Thymus (tissue), 11 donors: ENCODE measurements around the gene PDE6A. TPM values are rescaled to one million over a fixed set of nuclear protein-coding genes. Genes with fewer than 3 reads are reported as not detected.
A peak's percentile ranks its signal among the peaks of the same experiment; 100 is the strongest.

Source experiments
- DNase-seq, 9 donors: peaks; one replicate each; pipeline ENCODE4 v3.0.0-alpha.2; 2013; ENCODE audit warnings: low spot score in 9 of 9, low read depth in 6 of 9, missing footprints in 1 of 9
- H3K27ac ChIP-seq, 2 donors: one replicate each; pipeline ENCODE4 v1.5.1; 2013; ENCODE audit warnings: control low read depth in 1 of 2, low read depth in 1 of 2, low read length in 1 of 2, mild to moderate bottlenecking in 1 of 2, moderate library complexity in 1 of 2
- H3K27me3 ChIP-seq, 2 donors: one replicate each; pipeline ENCODE4 v1.5.1; 2013; ENCODE audit warnings: low read length in 1 of 2; ENCODE audit not compliant: control insufficient read depth in 2 of 2, insufficient read depth in 1 of 2
- H3K36me3 ChIP-seq, 2 donors: one replicate each; pipeline ENCODE4 v1.5.1; 2013; ENCODE audit warnings: low read length in 1 of 2, mild to moderate bottlenecking in 1 of 2, moderate library complexity in 1 of 2; ENCODE audit not compliant: control insufficient read depth in 2 of 2, insufficient read depth in 2 of 2
- H3K4me1 ChIP-seq, 2 donors: one replicate each; pipeline ENCODE4 v1.5.1; 2013; ENCODE audit warnings: low read length in 2 of 2; ENCODE audit not compliant: control insufficient read depth in 2 of 2, insufficient read depth in 2 of 2
- H3K4me3 ChIP-seq, 2 donors: one replicate each; pipeline ENCODE4 v1.5.1; 2013; ENCODE audit warnings: low read length in 2 of 2, control low read depth in 1 of 2, mild to moderate bottlenecking in 1 of 2
- H3K9me3 ChIP-seq, 2 donors: one replicate each; pipeline ENCODE4 v1.5.1; 2013; ENCODE audit warnings: low read length in 1 of 2, mild to moderate bottlenecking in 1 of 2; ENCODE audit not compliant: control insufficient read depth in 2 of 2, insufficient read depth in 1 of 2
- WGBS: extraction: QIAGEN DNeasy Blood & Tissue Kit; methylation state at CpG from one replicate; pipeline ENCODE4 v1.1.7; 2013; 5-methylcytosine and 5-hydroxymethylcytosine counted together
- polyA plus RNA-seq: library from polyadenylated mRNA; stranded (reverse); fragments of 200-250 nt; gene quantifications from one replicate; pipeline ENCODE4 v1.2.3, GENCODE V29; 2013
- total RNA-seq: library from RNA; stranded (reverse); fragments of 120-200 nt; gene quantifications from one replicate; pipeline ENCODE4 v1.2.4, GENCODE V29; 2013
- donor health status: healthy.

PDE6A gene
- total and polyA plus RNA-seq, 2 donors = under 0.01 to 0.16 TPM

DNA sequence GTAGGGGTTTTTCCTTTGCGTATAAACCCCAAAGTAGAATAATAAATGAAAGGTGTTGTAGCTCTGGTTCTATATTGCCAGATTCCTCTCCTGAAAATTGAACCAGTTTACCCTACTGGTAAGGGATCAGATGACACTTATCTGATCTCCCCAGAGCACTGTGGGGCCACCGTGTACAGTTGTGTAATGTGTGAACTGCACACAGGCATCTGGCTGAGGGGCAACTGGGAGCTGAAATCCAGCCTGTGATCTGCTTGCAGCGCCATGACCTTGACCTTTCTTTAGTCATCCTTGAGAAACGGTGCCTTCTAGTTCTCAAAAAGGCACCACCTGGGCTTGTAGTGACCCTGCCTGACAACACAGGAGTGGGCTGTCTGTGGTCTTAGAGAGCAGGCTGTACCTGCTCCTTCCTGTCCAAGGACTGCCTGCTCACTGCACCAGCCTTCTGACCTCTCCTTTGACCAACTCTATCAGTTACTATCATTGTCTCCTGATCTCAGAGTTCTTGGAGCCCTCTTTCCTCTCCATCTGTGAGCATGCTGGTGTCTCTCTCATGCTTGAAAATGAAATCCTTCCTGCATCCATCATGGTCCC is 40.2 kb downstream of the PDE6A start:
- Histone ChIP-seq H3K9me3 (no peaks in the 10 kb centered on the region), H3K27me3 (no peaks in the 10 kb centered on the region), H3K36me3 (no peaks in the 10 kb centered on the region), H3K4me3 (no peak overlapping the region), H3K27ac (no peak overlapping the region), H3K4me1 (no peaks in the 10 kb centered on the region)
- WGBS = 94% methylated on average over 4 of the region's 4 CpGs
- no peak for DNase-seq

DNA sequence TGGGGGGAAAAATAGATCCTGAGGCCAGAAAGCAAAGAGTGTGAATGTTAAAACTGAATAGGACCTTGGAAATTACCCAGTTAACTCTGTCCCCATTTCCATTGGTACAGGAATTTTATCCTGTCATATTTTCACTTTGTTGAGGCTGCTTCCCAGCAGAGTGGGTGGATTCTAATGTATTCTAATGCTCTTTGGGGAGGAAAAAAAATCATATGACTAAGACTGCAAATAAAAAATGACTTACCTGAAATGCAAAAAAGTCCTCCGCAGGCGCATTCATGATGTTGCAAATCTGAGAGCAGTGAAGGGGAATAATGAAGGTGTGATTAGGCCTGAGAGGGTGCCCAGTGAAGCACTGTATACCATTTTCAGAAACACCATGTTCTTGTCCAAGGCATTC is 41.2 kb downstream of the PDE6A start:
- DNase-seq = no peak
- H3K4me1 ChIP-seq = no peaks in the 10 kb centered on the region
- H3K4me3 ChIP-seq = no peak overlapping the region
- WGBS = 97% methylated on average over 2 of the region's 2 CpGs
- no peak overlapping the region for H3K27ac ChIP-seq
- no peaks in the 10 kb centered on the region for H3K9me3 ChIP-seq
- H3K27me3 ChIP-seq = no peaks in the 10 kb centered on the region
- no peaks in the 10 kb centered on the region for H3K36me3 ChIP-seq

DNA sequence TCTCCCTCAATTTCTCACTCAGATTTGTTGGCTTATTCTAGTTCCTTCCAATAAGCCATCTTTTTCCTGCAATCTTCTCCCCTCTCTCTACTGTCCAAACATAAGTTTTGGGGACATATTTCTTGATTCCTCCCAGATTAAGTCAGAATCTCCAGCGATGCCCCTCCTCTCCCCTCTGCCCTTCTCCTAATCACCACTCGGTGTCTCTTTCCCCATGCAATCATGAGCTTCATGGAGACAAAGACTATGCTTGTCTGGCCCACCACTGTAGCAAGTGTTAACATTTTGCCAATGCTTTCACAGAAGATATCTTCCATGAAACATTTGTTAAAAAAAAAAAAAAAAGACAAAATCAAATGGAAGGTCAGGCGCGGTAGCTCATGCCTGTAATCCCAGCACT is 42.4 kb downstream of the PDE6A start:
- DNase-seq = no peak
- Histone ChIP-seq H3K27me3 (no peaks in the 10 kb centered on the region), H3K4me1 (no peaks in the 10 kb centered on the region), H3K27ac (no peak overlapping the region), H3K36me3 (no peaks in the 10 kb centered on the region), H3K9me3 (no peaks in the 10 kb centered on the region), H3K4me3 (no peak overlapping the region)
- WGBS = 91% methylated on average over 4 of the region's 4 CpGs

DNA sequence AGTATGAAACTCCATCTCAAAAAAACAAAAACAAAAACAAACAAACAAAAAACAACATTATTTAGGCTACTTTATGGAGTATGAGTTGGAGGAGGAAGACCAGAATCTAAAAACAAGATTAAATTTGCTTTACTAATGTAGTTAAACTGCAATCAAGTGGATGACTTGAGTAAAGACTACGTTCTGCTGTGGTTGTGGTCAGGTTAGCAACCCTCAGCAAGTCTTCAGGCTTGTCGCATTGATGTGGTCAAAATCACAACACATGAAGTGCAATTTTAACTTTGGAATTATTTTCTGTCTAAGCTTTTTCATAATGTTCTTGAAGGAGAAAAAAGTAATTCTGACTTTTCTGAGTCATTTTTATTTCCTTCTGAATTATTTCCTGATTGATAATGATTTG is 43.1 kb downstream of the PDE6A start:
- H3K27ac ChIP-seq = no peak overlapping the region
- DNase-seq = peak in 1 of 9 donors; percentile 9
- H3K27me3 ChIP-seq = no peaks in the 10 kb centered on the region
- H3K9me3 ChIP-seq = no peaks in the 10 kb centered on the region
- no peaks in the 10 kb centered on the region for H3K4me1 ChIP-seq
- no peak overlapping the region for H3K4me3 ChIP-seq
- no peaks in the 10 kb centered on the region for H3K36me3 ChIP-seq
- WGBS = 32% methylated on average over 2 of the region's 2 CpGs

DNA sequence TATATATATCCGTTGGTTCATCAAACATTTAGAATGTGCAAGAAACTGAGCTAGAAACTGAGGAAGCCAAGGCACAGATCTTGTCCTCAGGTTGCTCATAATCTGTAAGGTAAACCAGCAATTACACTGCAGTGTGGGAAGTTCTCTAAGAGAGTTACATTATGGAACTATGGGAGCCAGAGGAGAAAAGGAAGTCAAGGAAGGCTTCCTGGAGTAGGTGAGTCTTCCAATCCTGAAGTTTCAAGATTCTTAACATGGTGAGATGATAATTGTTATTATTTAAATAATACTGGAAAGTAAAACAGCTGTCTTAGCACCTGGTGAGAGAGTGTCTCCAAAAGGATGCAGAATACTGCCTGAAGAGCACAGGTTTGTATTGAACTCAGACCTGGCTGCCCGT is 44.2 kb downstream of the PDE6A start:
- Histone ChIP-seq H3K27ac (no peak overlapping the region), H3K4me3 (no peak overlapping the region), H3K27me3 (no peaks in the 10 kb centered on the region), H3K9me3 (no peaks in the 10 kb centered on the region), H3K4me1 (no peaks in the 10 kb centered on the region), H3K36me3 (no peaks in the 10 kb centered on the region)
- 76% methylated on average over 2 of the region's 2 CpGs for WGBS
- DNase-seq = no peak

DNA sequence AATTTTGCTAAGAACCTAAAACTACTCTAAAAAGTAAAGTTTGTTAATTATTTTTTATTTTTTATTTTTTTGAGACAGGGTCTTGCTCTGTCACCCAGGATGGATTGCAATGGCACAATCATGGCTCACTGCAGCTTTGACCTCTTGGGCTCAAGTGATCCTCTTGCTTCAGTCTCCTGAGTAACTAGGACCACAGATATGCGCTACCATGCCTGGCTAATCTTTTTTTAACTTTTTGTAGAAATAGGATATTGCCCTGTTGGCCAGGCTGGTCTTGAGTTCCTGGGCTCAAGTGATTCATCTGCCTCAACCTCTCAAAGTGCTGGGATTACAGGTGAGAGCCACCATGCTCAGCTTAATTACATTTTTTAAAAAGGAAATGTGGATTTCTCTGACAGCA is 45.8 kb downstream of the PDE6A start:
- no peaks in the 10 kb centered on the region for H3K27me3 ChIP-seq
- H3K9me3 ChIP-seq = no peaks in the 10 kb centered on the region
- H3K4me3 ChIP-seq = no peak overlapping the region
- H3K36me3 ChIP-seq = no peaks in the 10 kb centered on the region
- H3K27ac ChIP-seq = no peak overlapping the region
- no peaks in the 10 kb centered on the region for H3K4me1 ChIP-seq
- WGBS = 100% methylated on average over 1 of the region's 1 CpG
- DNase-seq = no peak

DNA sequence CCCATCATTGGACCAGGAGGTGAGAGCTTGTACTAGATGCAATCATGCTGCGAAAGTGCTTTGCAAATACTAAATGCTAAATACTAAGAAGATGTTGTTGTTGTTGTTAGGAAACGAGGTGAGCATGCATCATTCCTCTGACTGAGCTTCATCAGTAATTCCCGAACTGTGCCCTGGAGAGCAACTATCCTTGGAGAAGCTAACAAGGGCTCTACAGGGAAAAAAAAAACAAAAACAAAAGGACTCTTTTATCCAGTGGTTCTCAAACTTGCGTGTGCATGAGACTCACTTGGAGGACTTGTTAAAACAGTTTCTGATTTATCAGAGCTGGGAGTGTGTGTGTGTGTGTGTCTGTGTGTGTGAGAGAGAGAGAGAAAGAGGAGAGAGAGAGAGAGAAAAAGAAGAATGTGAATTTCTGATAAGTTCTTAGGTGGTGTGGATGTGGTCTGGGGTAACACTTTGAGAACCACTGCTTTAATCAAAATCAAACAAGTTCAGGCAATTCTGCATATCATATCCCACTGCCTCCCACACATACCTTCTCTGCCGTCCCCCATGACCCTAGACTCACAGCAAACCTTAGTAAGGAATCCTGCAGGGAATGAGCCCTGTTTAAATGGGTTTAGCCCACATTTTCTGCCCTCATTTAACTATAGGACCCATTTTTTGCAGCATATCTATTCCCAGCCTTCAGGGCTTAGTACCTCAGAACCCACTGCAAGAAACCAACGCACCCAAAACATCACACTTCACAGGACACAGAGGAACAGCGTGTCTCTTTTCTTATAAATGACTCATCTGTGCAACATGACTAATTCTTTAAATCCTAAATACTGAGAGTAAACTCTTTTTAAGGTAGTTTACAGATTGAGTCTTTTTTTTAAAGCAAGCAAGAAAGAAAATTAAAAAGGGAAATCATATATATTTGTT is 48.9 kb downstream of the PDE6A start:
- no peak for DNase-seq
- no peak overlapping the region for H3K4me3 ChIP-seq
- no peak overlapping the region for H3K27ac ChIP-seq
- no peaks in the 10 kb centered on the region for H3K4me1 ChIP-seq
- H3K36me3 ChIP-seq = no peaks in the 10 kb centered on the region
- H3K9me3 ChIP-seq = no peaks in the 10 kb centered on the region
- no peaks in the 10 kb centered on the region for H3K27me3 ChIP-seq
- 88% methylated on average over 7 of the region's 7 CpGs for WGBS

DNA sequence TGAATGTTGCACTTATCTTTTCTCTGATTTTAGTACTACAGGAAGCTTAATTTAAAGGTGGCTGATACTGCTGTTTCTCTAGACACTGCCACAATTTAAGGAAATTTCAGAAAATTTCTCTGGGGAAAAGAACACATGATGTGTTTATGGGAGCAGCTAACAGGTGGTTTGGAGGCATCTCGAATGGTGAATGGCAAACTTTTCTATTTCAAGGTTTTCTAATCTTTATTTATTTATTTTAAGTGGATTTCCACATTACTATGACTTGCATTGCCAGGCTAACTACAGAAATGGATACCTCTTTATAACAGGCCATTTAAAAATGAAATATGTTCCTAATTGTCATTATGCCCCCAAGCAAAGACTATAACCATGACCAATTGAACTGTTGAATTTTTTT is 50.4 kb downstream of the PDE6A start:
- Histone ChIP-seq H3K4me1 (no peaks in the 10 kb centered on the region), H3K9me3 (no peaks in the 10 kb centered on the region), H3K27ac (no peak overlapping the region), H3K36me3 (no peaks in the 10 kb centered on the region), H3K27me3 (no peaks in the 10 kb centered on the region), H3K4me3 (no peak overlapping the region)
- WGBS = 93% methylated on average over 1 of the region's 1 CpG
- no peak for DNase-seq

DNA sequence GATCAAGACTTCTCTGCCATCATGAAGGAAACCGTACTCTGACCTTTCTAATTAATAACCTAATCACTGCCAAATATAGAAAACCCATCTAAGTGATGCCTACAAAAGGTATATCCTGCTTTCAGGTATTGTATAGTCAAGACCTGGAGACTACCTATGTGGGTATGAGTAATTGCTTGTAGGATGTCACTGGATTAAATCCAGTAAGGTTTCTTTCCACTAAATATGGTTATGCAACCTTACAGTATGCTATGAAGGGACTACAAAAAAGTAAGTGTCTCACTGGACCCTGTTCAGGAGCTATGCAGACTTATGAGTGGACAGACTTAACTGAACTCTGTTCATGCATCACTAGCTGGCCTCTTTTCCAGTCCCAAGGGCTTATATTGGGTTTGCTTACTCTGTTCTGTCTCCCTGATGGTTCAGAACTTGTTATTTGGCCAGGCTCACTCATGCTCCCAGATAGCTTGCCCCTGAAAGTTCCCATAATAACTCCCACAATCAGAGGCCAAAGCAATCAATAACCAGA is 51.1 kb downstream of the PDE6A start:
- WGBS = 95% methylated on average over 1 of the region's 1 CpG
- no peak for DNase-seq

More for the DNA sequence above, 51.1 kb downstream of the PDE6A start:
- H3K36me3 ChIP-seq = no peaks in the 10 kb centered on the region
- no peaks in the 10 kb centered on the region for H3K4me1 ChIP-seq
- no peak overlapping the region for H3K27ac ChIP-seq
- H3K9me3 ChIP-seq = no peaks in the 10 kb centered on the region
- no peaks in the 10 kb centered on the region for H3K27me3 ChIP-seq
- H3K4me3 ChIP-seq = no peak overlapping the region
